H9 (cell line): ENCODE measurements around the gene ETFBKMT. TPM values are rescaled to one million over a fixed set of nuclear protein-coding genes. Genes with fewer than 3 reads are reported as not detected.

Source experiments
- DNase-seq: peaks from one replicate; pipeline ENCODE4 v3.0.0-alpha.2; 2017
- H2AFZ ChIP-seq: one replicate; pipeline ENCODE4 v1.6.1; 2013; ENCODE audit warnings: mild to moderate bottlenecking, low read length, control low read depth, moderate library complexity
- H2AK5ac ChIP-seq: 2 replicates; pipeline ENCODE4 v1.6.1; 2013; ENCODE audit warnings: low read length, control low read depth, mixed read lengths; ENCODE audit not compliant: insufficient read length
- H2BK120ac ChIP-seq: one replicate; pipeline ENCODE4 v1.6.1; 2013; ENCODE audit warnings: low read depth, mild to moderate bottlenecking, low read length, control low read depth, inconsistent platforms; ENCODE audit not compliant: poor library complexity, severe bottlenecking
- H2BK12ac ChIP-seq: 2 replicates; pipeline ENCODE4 v1.6.1; 2013; ENCODE audit warnings: low read length, control low read depth, mixed read lengths, low read depth; ENCODE audit not compliant: insufficient read length
- H2BK15ac ChIP-seq: 2 replicates; pipeline ENCODE4 v1.6.1; 2013; ENCODE audit warnings: low read depth, low read length, control low read depth
- H2BK20ac ChIP-seq: one replicate; pipeline ENCODE4 v1.6.1; 2013; ENCODE audit warnings: low read depth, mild to moderate bottlenecking, low read length, control low read depth, inconsistent platforms; ENCODE audit not compliant: poor library complexity, severe bottlenecking
- H2BK5ac ChIP-seq: 2 replicates; pipeline ENCODE4 v1.6.1; 2013; ENCODE audit warnings: low read length, control low read depth, mixed read lengths; ENCODE audit not compliant: insufficient read length
- H3K14ac ChIP-seq: 2 replicates; pipeline ENCODE4 v1.6.1; 2013; ENCODE audit warnings: low read length, control low read depth; ENCODE audit not compliant: insufficient read depth
- H3K18ac ChIP-seq: 2 replicates; pipeline ENCODE4 v1.6.1; 2013; ENCODE audit warnings: low read depth, mild to moderate bottlenecking, mixed read lengths, low read length, control low read depth; ENCODE audit not compliant: insufficient read length
- H3K23ac ChIP-seq: 2 replicates; pipeline ENCODE4 v1.6.1; 2013; ENCODE audit warnings: low read length, control low read depth, mixed read lengths, low read depth; ENCODE audit not compliant: insufficient read length
- H3K23me2 ChIP-seq: 2 replicates; pipeline ENCODE4 v1.6.1; 2013; ENCODE audit warnings: low read depth, mild to moderate bottlenecking, mixed read lengths, low read length, control low read depth; ENCODE audit not compliant: insufficient read length, poor library complexity, severe bottlenecking
- H3K27ac ChIP-seq: 2 replicates; pipeline ENCODE4 v1.5.1; 2013; ENCODE audit warnings: low read length, control low read depth, mixed read lengths, low read depth; ENCODE audit not compliant: insufficient read length
- H3K27me3 ChIP-seq: 2 replicates; pipeline ENCODE4 v1.6.1; 2013; ENCODE audit warnings: low read length, control low read depth, inconsistent platforms; ENCODE audit not compliant: insufficient read depth
- H3K4ac ChIP-seq: 2 replicates; pipeline ENCODE4 v1.6.1; 2013; ENCODE audit warnings: low read depth, mild to moderate bottlenecking, control low read depth, inconsistent platforms, low read length, moderate library complexity
- H3K4me1 ChIP-seq: 2 replicates; pipeline ENCODE4 v1.6.1; 2013; ENCODE audit warnings: low read length, control low read depth, inconsistent platforms; ENCODE audit not compliant: insufficient read depth
- H3K4me2 ChIP-seq: 2 replicates; pipeline ENCODE4 v1.6.1; 2013; ENCODE audit warnings: low read length, control low read depth, mixed read lengths; ENCODE audit not compliant: insufficient read length, insufficient read depth
- H3K56ac ChIP-seq: 2 replicates; pipeline ENCODE4 v1.6.1; 2013; ENCODE audit warnings: low read depth, mild to moderate bottlenecking, mixed read lengths, low read length, control low read depth; ENCODE audit not compliant: insufficient read length
- H3K79me1 ChIP-seq: 2 replicates; pipeline ENCODE4 v1.6.1; 2013; ENCODE audit warnings: low read depth, mild to moderate bottlenecking, moderate library complexity, low read length, control low read depth, inconsistent platforms; ENCODE audit not compliant: insufficient read depth, poor library complexity, severe bottlenecking
- H3K79me2 ChIP-seq: 2 replicates; pipeline ENCODE4 v1.6.1; 2013; ENCODE audit warnings: low read length, control low read depth, inconsistent platforms; ENCODE audit not compliant: insufficient read depth
- H3K9ac ChIP-seq: 2 replicates; pipeline ENCODE4 v1.6.1; 2013; ENCODE audit warnings: low read length, control low read depth, mixed read lengths; ENCODE audit not compliant: insufficient read length; ENCODE audit errors: extremely low read depth
- H3K9me3 ChIP-seq: one replicate; pipeline ENCODE4 v1.6.1; 2013; ENCODE audit warnings: low read depth, low read length, inconsistent platforms; ENCODE audit not compliant: control insufficient read depth
- H3T11ph ChIP-seq: one replicate; pipeline ENCODE4 v1.6.1; 2013; ENCODE audit warnings: mild to moderate bottlenecking, low read length, control low read depth, inconsistent platforms
- H4K20me1 ChIP-seq: one replicate; pipeline ENCODE4 v1.6.1; 2013; ENCODE audit not compliant: control insufficient read depth, insufficient read length, insufficient read depth
- H4K5ac ChIP-seq: 2 replicates; pipeline ENCODE4 v1.6.1; 2013; ENCODE audit warnings: low read depth, mild to moderate bottlenecking, mixed read lengths, low read length, control low read depth; ENCODE audit not compliant: insufficient read length
- H4K8ac ChIP-seq: replicated peaks from 2 replicates; pipeline ENCODE4 v1.6.1; 2013; ENCODE audit warnings: low read length, control low read depth, mixed read lengths, low read depth; ENCODE audit not compliant: insufficient read length
- H4K91ac ChIP-seq: 2 replicates; pipeline ENCODE4 v1.6.1; 2013; ENCODE audit warnings: low read depth, mild to moderate bottlenecking, moderate library complexity, mixed read lengths, low read length, control low read depth; ENCODE audit not compliant: insufficient read length
- H3K27ac Mint-ChIP-seq, 3 experiments: 2 replicates in 2 of 3; 3 replicates in 1 of 3; pipeline ENCODE4 v1.8.0; 2020 to 2021; ENCODE audit warnings: mixed read lengths in 3 of 3, mild to moderate bottlenecking in 1 of 3, moderate library complexity in 1 of 3
- H3K27me3 Mint-ChIP-seq: 2 replicates; pipeline ENCODE4 v1.8.0; 2021; ENCODE audit warnings: low read depth, mild to moderate bottlenecking, moderate library complexity, mixed read lengths
- H3K36me3 Mint-ChIP-seq, 3 experiments: 2 replicates in 2 of 3; 3 replicates in 1 of 3; pipeline ENCODE4 v1.8.0; 2020 to 2021; ENCODE audit warnings: low read depth in 3 of 3, mixed read lengths in 3 of 3; ENCODE audit not compliant: insufficient read depth in 1 of 3
- H3K4me1 Mint-ChIP-seq, 2 experiments: 2 replicates each; pipeline ENCODE4 v1.8.0; 2020; ENCODE audit warnings: mixed read lengths in 2 of 2
- H3K4me3 Mint-ChIP-seq, 2 experiments: 2 replicates in 1 of 2; 3 replicates in 1 of 2; pipeline ENCODE4 v1.8.0; 2020 to 2021; ENCODE audit warnings: mild to moderate bottlenecking in 2 of 2, mixed read lengths in 2 of 2, moderate library complexity in 1 of 2
- H3K9me3 Mint-ChIP-seq, 2 experiments: 2 replicates in 1 of 2; 3 replicates in 1 of 2; pipeline ENCODE4 v1.8.0; 2020; ENCODE audit warnings: mild to moderate bottlenecking in 2 of 2, mixed read lengths in 2 of 2, moderate library complexity in 1 of 2
- total RNA-seq: library from RNA; stranded (reverse); gene quantifications from 2 replicates; pipeline ENCODE4 v1.2.1, GENCODE V29; 2021
- TF ChIP-seq, protein P1 (sequence below): fragments of 200-600 bp; sonication (generic); conservative IDR thresholded peaks from 3 replicates; pipeline ENCODE4 v1.8.0; 2021; ENCODE audit warnings: antibody characterized with exemption, mild to moderate bottlenecking

The ETFBKMT gene
- total RNA-seq, 1 experiment from 2014 or later = 0.81 TPM

DNA sequence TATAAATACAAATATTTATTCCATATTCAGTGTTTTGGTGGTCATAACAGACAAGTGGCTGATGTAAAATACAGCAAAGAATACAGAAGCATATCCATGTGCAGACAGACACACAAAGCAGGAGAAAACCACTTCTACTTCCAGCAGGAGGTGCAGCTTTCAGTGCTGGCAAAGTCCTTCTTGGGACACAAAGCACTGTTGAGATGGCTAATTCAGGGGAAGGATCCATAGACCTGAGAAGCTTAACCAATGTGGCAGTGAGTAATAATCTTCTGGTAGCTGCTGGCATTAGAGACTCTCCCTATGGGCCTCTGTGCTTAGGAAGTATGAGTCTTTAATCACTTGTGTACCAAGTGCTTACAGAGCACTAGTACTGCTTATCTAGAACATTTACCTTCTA, 42.6 kb downstream of the ETFBKMT start:
- Histone ChIP-seq H2BK15ac (no peak overlapping the region), H4K20me1 (no peaks in the 10 kb centered on the region), H3K56ac (no peak overlapping the region), H3K9me3 (no peaks in the 10 kb centered on the region), H2BK5ac (no peak overlapping the region), H2AFZ (no peak overlapping the region), H2BK12ac (no peak overlapping the region), H2BK20ac (no peak overlapping the region), H3K27ac (no peak overlapping the region), H3K79me2 (no peaks in the 10 kb centered on the region), H3K9ac (no peak overlapping the region), H2AK5ac (no peak overlapping the region), H3K27me3 (no peaks in the 10 kb centered on the region), H3K4ac (no peak overlapping the region), H3K18ac (no peak overlapping the region), H3K79me1 (no peaks in the 10 kb centered on the region), H2BK120ac (no peak overlapping the region), H3T11ph (no peak overlapping the region), H3K4me2 (no peak overlapping the region), H3K23me2 (no peaks in the 10 kb centered on the region), H4K5ac (no peak overlapping the region), H3K23ac (no peak overlapping the region), H3K14ac (no peak overlapping the region), H4K91ac (no peak overlapping the region), H3K4me1 (no peaks in the 10 kb centered on the region), H4K8ac (no peak overlapping the region)
- peak; percentile 45 for DNase-seq
- H3K27me3 Mint-ChIP-seq = no peaks in the 10 kb centered on the region
- no peak overlapping the region for H3K4me3 Mint-ChIP-seq
- peaks cover 4 to 22% (median 17%) of the 10 kb centered on the region in 3 experiments; a peak in 6 of 7 replicates for H3K36me3 Mint-ChIP-seq
- TF ChIP-seq, protein P1, sequence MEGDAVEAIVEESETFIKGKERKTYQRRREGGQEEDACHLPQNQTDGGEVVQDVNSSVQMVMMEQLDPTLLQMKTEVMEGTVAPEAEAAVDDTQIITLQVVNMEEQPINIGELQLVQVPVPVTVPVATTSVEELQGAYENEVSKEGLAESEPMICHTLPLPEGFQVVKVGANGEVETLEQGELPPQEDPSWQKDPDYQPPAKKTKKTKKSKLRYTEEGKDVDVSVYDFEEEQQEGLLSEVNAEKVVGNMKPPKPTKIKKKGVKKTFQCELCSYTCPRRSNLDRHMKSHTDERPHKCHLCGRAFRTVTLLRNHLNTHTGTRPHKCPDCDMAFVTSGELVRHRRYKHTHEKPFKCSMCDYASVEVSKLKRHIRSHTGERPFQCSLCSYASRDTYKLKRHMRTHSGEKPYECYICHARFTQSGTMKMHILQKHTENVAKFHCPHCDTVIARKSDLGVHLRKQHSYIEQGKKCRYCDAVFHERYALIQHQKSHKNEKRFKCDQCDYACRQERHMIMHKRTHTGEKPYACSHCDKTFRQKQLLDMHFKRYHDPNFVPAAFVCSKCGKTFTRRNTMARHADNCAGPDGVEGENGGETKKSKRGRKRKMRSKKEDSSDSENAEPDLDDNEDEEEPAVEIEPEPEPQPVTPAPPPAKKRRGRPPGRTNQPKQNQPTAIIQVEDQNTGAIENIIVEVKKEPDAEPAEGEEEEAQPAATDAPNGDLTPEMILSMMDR = peak; percentile 62
- H3K9me3 Mint-ChIP-seq = peaks cover 0 to 2% of the 10 kb centered on the region in 2 experiments; a peak in 1 of 5 replicates
- 0 out of 7 replicates have a peak overlapping the region, but pooled peaks of 1 of the 3 experiments have one; percentile 55 for H3K27ac Mint-ChIP-seq
- H3K4me1 Mint-ChIP-seq = peaks cover 5 to 6% of the 10 kb centered on the region in 2 experiments
